ENCODE data around the gene S100B.

DNA sequence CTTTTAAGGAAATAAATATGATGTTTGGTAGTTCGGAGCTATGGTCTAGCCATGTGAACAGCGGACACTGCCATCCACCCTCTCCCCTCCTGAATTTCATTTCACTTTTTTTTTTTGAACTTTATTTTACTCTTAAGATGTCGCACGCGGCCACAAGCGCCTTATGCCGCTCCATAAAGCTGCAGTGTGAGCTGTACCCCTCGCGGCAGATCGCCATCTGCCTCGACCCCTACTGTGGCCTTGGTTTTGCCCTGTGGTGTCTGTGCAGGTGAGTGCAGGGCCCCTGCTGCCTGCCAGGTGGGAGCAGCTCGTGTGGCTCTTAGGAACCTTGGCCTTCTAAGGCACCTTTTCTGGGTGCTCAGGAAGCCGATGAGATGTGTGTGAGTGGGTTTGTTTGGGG, 48.1 kb downstream of the S100B start:
- TF ChIP-seq POLR2A (IDR thresholded peaks at IDR 0.05; ENCODE audit: low read depth, low read length) = no peak
- TF ChIP-seq, protein P1, sequence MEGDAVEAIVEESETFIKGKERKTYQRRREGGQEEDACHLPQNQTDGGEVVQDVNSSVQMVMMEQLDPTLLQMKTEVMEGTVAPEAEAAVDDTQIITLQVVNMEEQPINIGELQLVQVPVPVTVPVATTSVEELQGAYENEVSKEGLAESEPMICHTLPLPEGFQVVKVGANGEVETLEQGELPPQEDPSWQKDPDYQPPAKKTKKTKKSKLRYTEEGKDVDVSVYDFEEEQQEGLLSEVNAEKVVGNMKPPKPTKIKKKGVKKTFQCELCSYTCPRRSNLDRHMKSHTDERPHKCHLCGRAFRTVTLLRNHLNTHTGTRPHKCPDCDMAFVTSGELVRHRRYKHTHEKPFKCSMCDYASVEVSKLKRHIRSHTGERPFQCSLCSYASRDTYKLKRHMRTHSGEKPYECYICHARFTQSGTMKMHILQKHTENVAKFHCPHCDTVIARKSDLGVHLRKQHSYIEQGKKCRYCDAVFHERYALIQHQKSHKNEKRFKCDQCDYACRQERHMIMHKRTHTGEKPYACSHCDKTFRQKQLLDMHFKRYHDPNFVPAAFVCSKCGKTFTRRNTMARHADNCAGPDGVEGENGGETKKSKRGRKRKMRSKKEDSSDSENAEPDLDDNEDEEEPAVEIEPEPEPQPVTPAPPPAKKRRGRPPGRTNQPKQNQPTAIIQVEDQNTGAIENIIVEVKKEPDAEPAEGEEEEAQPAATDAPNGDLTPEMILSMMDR (IDR thresholded peaks at IDR 0.05; ENCODE audit: extremely low read depth in 1 of 2, insufficient read depth in 1 of 2, low read depth in 1 of 2, low read length in 2 of 2) = no peak
- TF ChIP-seq JUN (IDR thresholded peaks at IDR 0.05; ENCODE audit: borderline replicate concordance, insufficient read depth, insufficient read length, low read depth) = no peak
- TF ChIP-seq EZH2 (IDR thresholded peaks at IDR 0.05; ENCODE audit: borderline replicate concordance, low read depth, low read length, severe bottlenecking) = no peak
- no peak for TF ChIP-seq GATA2 (IDR thresholded peaks at IDR 0.05; ENCODE audit: insufficient read depth, insufficient read length, low read depth, low read length)
- TF ChIP-seq, protein P2, sequence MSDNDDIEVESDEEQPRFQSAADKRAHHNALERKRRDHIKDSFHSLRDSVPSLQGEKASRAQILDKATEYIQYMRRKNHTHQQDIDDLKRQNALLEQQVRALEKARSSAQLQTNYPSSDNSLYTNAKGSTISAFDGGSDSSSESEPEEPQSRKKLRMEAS (IDR thresholded peaks at IDR 0.05; ENCODE audit: insufficient read depth, insufficient read length) = no peak

All from endothelial cell of umbilical vein (primary cell).